Dermis microvascular lymphatic vessel endothelial cell (primary cell): Measurements from ENCODE around the gene CD40. TPM values are rescaled to one million over a fixed set of nuclear protein-coding genes. Genes with fewer than 3 reads are reported as not detected.
"Not testable (repeated sequence)": the region's sequence is repeated elsewhere in the genome, so short reads cannot be mapped to it uniquely, and the experiment has no call there.

Source experiments
- DNase-seq, 2 donors: peaks; one replicate each; pipeline versions ENCODE4 v3.0.0 to v3.0.0-alpha.2; 2010; ENCODE audit warnings: low read depth in 2 of 2
- total RNA-seq: library from RNA; depleted of rRNA; stranded (reverse); fragments of >200 nt; gene quantifications from 2 replicates; pipeline ENCODE4 v1.2.1, GENCODE V29; 2014

Gene CD40
- total RNA-seq, 1 donor from 2014 or later = 10.9 TPM

- DNase-seq = no peak
Observed at GRCh38 chr20:46093531-46093930, 24.6 kb upstream of the CD40 start.

- peak in 1 of 2 donors; percentile 21 for DNase-seq
Observed at GRCh38 chr20:46099491-46100287, 18.4 kb upstream of the CD40 start.

GRCh38 chr20:46100444-46100843, 17.7 kb upstream of the CD40 start:
- not testable (repeated sequence) for DNase-seq

- DNase-seq = no peak
Observed at GRCh38 chr20:46100988-46101387, 17.1 kb upstream of the CD40 start.

GRCh38 chr20:46101957-46102356, 16.2 kb upstream of the CD40 start:
- DNase-seq = no peak

- DNase-seq = no peak
Observed at GRCh38 chr20:46102940-46103339, 15.2 kb upstream of the CD40 start.

GRCh38 chr20:46104262-46104661, 13.9 kb upstream of the CD40 start:
- no peak for DNase-seq

GRCh38 chr20:46107061-46107460, 11.1 kb upstream of the CD40 start:
- DNase-seq = no peak

- DNase-seq = no peak
Observed at GRCh38 chr20:46108435-46108841, 9.7 kb upstream of the CD40 start.

- DNase-seq = no peak
Observed at GRCh38 chr20:46108976-46109375, 9.1 kb upstream of the CD40 start.

- DNase-seq = no peak
Observed at GRCh38 chr20:46111028-46111835, 6.9 kb upstream of the CD40 start.

GRCh38 chr20:46111836-46112212, 6.3 kb upstream of the CD40 start:
- DNase-seq = no peak

- DNase-seq = no peak
Observed at GRCh38 chr20:46112430-46113112, 5.5 kb upstream of the CD40 start.

- DNase-seq = no peak
Observed at GRCh38 chr20:46113113-46113470, 5.0 kb upstream of the CD40 start.

GRCh38 chr20:46114449-46114848, 3.7 kb upstream of the CD40 start:
- DNase-seq = no peak

- DNase-seq = no peak
Observed at GRCh38 chr20:46118481-46119020, 437 bp downstream of the CD40 start.

- DNase-seq = no peak
Observed at GRCh38 chr20:46119028-46119546, 973 bp downstream of the CD40 start.

GRCh38 chr20:46119547-46119946, 1.4 kb downstream of the CD40 start:
- DNase-seq = no peak

- DNase-seq = no peak
Observed at GRCh38 chr20:46120136-46120535, 2.0 kb downstream of the CD40 start.

GRCh38 chr20:46121184-46121930, 3.2 kb downstream of the CD40 start:
- DNase-seq = peak in 1 of 2 donors; percentile 34

- peak; percentile 60 to 83 for DNase-seq
Observed at GRCh38 chr20:46122071-46122470, 4.0 kb downstream of the CD40 start.
